ENCODE data around the gene SYNE2.

Gene SYNE2

GRCh38 chr14:64225151-64225757 is 372.4 kb downstream of the SYNE2 start:
- DNase-seq = no peak

- no peak for DNase-seq
These were observed 375.1 kb downstream of the SYNE2 start for GRCh38 chr14:64227856-64228255.

GRCh38 chr14:64229489-64229888 is 376.7 kb downstream of the SYNE2 start:
- DNase-seq = no peak

GRCh38 chr14:64232095-64232838 is 379.5 kb downstream of the SYNE2 start:
- no peak for DNase-seq

GRCh38 chr14:64232944-64233343 is 380.1 kb downstream of the SYNE2 start:
- DNase-seq = no peak

GRCh38 chr14:64233531-64234190 is 380.9 kb downstream of the SYNE2 start:
- DNase-seq = no peak

- DNase-seq = no peak
These were observed 382.3 kb downstream of the SYNE2 start for GRCh38 chr14:64234877-64235651.

GRCh38 chr14:64235652-64236640 is 383.1 kb downstream of the SYNE2 start:
- no peak for DNase-seq

- DNase-seq = no peak
These were observed 385.2 kb downstream of the SYNE2 start for GRCh38 chr14:64238049-64238448.

GRCh38 chr14:64238631-64239030 is 385.8 kb downstream of the SYNE2 start:
- no peak for DNase-seq

- DNase-seq = no peak
These were observed 391.5 kb downstream of the SYNE2 start for GRCh38 chr14:64244279-64244678.

- no peak for DNase-seq
These were observed 392.7 kb downstream of the SYNE2 start for GRCh38 chr14:64245491-64245890.

- no peak for DNase-seq
These were observed 393.9 kb downstream of the SYNE2 start for GRCh38 chr14:64246688-64247087.

GRCh38 chr14:64247195-64247594 is 394.4 kb downstream of the SYNE2 start:
- DNase-seq = no peak

GRCh38 chr14:64248689-64249088 is 395.9 kb downstream of the SYNE2 start:
- DNase-seq = no peak

- DNase-seq = no peak
These were observed 396.6 kb downstream of the SYNE2 start for GRCh38 chr14:64249363-64249762.

- DNase-seq = no peak
These were observed 400.9 kb downstream of the SYNE2 start for GRCh38 chr14:64253672-64254071.

- DNase-seq = no peak
These were observed 403.0 kb downstream of the SYNE2 start for GRCh38 chr14:64255756-64256155.

- DNase-seq = no peak
These were observed 407.6 kb downstream of the SYNE2 start for GRCh38 chr14:64260418-64260817.

- DNase-seq = no peak
These were observed 412.4 kb downstream of the SYNE2 start for GRCh38 chr14:64265222-64265621.

GRCh38 chr14:64266239-64266638 is 413.4 kb downstream of the SYNE2 start:
- DNase-seq = no peak

GRCh38 chr14:64272019-64272418 is 419.2 kb downstream of the SYNE2 start:
- no peak for DNase-seq
